Hypothalamus (tissue), 51 donors: ENCODE data around the gene PROSER3.

Experiments used
- DNase-seq, 51 donors: peaks; one replicate each; lab custom pipeline; 2025; lab: John Stamatoyannopoulos, UW

Gene PROSER3

DNA sequence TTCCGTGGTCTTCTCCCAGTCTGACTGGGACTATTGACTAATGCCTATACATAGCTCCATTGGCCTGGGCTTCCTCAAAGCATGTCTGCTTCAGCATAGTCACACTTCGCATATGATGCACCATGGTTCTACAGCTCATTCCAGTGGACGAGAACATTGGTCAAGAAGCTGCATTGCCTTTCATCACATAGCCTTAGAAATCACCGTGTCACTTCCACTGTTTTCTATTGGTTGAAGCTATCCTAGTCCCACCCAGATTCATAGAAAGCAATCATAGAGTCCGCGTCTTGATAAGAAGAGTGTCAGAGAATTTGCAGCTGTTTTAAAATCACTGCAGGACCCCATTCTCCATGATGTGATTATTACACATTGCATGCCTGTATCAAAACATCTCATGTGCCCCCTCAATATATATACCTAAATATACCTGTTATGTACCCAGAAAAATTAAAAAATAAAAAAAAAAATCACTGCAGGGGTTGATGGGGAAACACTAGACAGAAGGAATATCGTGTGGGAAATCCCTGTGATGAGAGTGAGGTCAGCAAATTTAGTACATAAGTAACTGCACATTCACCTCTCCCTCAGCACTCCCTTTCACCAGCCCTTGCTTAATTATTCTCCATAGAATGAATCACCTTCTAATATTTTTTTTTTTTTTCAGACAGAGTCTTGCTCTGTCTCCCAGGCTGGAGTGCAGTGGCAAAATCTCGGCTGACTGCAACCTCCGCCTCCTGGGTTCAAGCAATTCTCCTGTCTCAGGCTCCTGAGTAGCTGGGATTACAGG lies 15.2 kb downstream of the PROSER3 start:
- DNase-seq, result no peak

GRCh38 chr19:35774274-35775045 lies 16.5 kb downstream of the PROSER3 start:
- DNase-seq, result no peak

DNA sequence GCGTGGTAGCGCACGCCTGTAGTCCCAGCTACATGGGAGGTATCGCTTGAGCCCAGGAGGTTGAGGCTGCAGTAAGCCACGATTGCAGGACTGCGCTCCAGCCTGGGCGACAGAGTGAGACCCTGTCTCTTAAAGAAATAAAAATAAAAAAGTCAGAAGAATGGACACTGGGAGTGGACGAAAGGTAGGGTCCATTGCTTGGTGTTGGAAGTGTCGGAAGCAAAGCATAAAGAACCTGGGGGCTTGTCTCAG lies 17.0 kb downstream of the PROSER3 start:
- DNase-seq, result no peak

DNA sequence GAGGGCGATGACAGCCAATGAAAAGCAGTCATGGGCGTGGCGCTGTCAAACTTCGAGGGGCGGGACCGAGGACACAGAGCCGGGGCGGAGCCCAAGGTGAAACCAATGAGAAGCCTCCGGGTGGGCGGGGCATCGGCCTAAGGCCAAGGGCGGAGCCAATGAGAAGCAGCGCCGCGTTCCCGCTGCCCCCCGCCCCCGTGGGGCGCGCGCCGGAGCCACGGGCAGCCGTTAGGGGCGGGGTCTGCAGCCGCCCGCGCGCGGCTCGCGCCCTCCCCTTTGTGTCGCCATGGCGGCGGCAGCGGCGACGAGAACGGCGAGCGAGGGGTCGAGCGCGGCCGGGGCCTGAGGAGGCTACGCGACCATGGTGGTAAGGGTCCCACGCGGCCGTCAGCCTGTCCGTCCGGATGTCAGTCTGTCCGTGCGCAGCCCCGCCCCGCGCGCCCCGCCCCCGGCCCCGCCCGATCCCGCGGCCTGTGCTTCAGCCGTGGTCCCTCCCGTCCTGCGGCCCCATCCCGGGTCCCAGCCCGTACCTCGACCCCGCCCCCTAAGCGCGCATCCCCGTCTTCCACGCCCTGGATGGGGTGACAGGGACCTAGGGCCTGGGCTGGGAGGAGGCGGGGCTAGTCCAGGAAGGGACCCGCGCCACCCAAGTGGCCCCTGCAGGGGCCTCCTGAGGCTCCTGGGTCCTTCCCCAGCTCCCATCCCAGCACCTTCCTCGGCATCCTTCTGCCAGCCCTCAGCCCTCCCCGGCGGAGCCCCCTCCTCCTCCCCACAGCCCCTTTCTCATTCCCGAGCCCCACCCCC lies 17.5 kb downstream of the PROSER3 start, which contains the start of gene ARHGAP33:
ARHGAP33 (plus strand) TSS at position 267 of the 804 bp plus-strand sequence; CDS start at position 362, 95 bp downstream.
- peak; percentile 58 to 99 (median 95) for DNase-seq

DNA sequence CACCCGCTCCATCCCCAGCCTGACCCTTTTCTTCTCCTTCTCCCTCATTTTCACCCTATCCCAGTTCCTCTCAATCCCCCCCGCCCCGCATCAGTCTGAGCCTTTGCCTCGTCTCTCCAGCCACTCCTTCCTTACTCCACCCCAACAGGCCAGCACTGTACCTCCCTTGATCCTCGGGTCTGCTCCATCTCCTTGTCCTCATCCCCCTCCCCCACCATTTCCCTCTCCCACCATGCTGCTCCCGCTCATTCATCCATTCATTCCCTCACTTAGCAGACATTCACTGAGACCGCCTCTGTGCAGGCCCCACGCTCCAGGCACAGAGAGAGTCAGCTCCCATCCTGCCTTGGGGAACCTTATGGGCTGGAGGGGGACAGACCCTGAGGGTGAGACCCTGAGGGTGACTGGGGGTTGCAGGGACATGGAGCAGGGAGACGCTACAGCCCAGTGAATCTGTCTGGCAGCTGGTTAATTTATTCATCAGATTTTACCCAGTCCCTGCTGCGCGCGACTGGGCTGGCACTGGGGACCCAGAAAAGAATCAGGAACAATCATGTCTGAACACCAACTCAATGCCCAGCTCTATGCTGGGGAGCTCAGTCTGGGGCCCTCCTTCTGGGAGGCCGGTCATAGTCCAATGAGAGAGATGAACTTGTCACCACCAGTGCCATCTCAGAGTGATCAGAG lies 18.3 kb downstream of the PROSER3 start:
- peak in 5 of 51 donors; percentile 9 to 49 (median 27) for DNase-seq

- DNase-seq, result peak in 23 of 51 donors; percentile 5 to 64 (median 30)
These were observed 19.3 kb downstream of the PROSER3 start for GRCh38 chr19:35777086-35777841.

GRCh38 chr19:35777961-35778360 lies 20.0 kb downstream of the PROSER3 start:
- DNase-seq, result no peak

- DNase-seq, result peak in 1 of 51 donors; percentile 13
These were observed 21.1 kb downstream of the PROSER3 start for GRCh38 chr19:35779033-35779432.

DNA sequence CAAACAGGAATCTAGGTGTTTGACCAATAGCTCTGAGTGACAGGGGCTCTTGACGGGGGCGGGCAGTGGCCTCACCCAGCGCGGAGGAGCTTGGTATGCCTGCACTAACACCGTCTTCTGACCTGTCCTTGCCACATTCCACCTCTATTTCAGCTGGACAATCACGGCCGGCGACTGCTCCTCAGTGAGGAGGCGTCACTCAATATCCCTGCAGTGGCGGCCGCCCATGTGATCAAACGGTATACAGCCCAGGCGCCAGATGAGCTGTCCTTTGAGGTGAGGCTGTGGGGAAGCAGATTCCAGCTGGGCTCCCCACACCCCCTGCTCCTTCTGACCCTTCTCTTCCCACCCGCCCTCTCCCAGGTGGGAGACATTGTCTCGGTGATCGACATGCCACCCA lies 22.1 kb downstream of the PROSER3 start:
- no peak for DNase-seq

- DNase-seq, result no peak
These were observed 22.7 kb downstream of the PROSER3 start for GRCh38 chr19:35780717-35781116.

- DNase-seq, result no peak
These were observed 23.7 kb downstream of the PROSER3 start for GRCh38 chr19:35781650-35782049.

DNA sequence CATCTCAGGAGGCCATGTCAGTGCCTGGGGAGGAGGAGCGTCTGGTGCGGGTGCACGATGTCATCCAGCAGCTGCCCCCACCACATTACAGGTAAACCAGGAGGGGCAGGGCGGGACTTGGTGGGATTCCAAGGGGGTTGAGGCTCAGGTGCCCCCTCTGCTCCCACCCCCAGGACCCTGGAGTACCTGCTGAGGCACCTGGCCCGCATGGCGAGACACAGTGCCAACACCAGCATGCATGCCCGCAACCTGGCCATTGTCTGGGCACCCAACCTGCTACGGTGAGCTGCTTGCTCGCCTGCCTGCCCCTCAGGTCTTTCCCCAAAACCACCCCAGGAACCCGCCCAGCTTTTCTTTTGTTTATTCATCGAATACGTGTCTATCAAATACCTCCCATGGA lies 24.6 kb downstream of the PROSER3 start:
- DNase-seq, result no peak

- no peak for DNase-seq
These were observed 25.8 kb downstream of the PROSER3 start for GRCh38 chr19:35783469-35784434.

- no peak for DNase-seq
These were observed 26.7 kb downstream of the PROSER3 start for GRCh38 chr19:35784503-35785338.

DNA sequence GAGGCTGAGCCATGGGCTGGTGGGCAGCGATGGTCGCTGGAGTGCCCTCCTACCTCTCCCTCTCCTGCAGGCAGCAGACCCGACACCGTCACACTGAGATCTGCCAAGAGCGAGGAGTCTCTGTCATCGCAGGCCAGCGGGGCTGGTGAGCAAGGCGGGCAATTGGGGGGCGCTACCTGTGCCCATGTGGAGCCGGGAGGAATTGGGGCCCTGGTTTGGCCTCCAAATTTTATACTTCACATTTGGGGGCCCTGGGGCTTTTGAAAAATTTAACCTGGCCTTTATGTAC lies 27.3 kb downstream of the PROSER3 start:
- no peak for DNase-seq

DNA sequence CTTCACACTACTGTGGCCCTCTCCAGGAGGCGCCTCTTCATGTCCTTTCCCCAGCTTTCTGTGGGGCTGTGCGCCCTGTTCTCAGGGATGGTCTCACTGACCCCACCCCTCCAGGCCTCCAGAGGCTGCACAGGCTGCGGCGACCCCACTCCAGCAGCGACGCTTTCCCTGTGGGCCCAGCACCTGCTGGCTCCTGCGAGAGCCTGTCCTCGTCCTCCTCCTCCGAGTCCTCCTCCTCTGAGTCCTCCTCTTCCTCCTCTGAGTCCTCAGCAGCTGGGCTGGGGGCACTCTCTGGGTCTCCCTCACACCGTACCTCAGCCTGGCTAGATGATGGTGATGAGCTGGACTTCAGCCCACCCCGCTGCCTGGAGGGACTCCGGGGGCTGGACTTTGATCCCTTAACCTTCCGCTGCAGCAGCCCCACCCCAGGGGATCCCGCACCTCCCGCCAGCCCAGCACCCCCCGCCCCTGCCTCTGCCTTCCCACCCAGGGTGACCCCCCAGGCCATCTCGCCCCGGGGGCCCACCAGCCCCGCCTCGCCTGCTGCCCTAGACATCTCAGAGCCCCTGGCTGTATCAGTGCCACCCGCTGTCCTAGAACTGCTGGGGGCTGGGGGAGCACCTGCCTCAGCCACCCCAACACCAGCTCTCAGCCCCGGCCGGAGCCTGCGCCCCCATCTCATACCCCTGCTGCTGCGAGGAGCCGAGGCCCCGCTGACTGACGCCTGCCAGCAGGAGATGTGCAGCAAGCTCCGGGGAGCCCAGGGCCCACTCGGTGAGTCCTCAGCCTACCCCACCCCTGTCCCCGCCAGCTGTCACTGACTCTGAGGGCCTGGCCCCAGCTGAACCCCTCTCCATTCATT lies 28.6 kb downstream of the PROSER3 start:
- no peak for DNase-seq

DNA sequence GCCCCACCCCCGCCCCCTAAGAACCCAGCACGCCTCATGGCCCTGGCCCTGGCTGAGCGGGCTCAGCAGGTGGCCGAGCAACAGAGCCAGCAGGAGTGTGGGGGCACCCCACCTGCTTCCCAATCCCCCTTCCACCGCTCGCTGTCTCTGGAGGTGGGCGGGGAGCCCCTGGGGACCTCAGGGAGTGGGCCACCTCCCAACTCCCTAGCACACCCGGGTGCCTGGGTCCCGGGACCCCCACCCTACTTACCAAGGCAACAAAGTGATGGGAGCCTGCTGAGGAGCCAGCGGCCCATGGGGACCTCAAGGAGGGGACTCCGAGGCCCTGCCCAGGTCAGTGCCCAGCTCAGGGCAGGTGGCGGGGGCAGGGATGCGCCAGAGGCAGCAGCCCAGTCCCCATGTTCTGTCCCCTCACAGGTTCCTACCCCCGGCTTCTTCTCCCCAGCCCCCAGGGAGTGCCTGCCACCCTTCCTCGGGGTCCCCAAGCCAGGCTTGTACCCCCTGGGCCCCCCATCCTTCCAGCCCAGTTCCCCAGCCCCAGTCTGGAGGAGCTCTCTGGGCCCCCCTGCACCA lies 29.3 kb downstream of the PROSER3 start:
- DNase-seq, result no peak
